HG03565 (cell line): Measurements from ENCODE around the gene PI4KB.
"Not testable (repeated sequence)": the region's sequence is repeated elsewhere in the genome, so short reads cannot be mapped to it uniquely, and the experiment has no call there.

Source experiments
- ATAC-seq: cut with Tn5 transposase; IDR thresholded peaks from one replicate; pipeline ENCODE4 v1.9.1; 2021; ENCODE audit warnings: mild to moderate bottlenecking, moderate library complexity; ENCODE audit not compliant: unreplicated experiment

Gene PI4KB

GRCh38 chr1:151327223-151327902, at the start of gene PI4KB:
TSS of gene PI4KB (minus strand) at chr1:151327416. CDS start at chr1:151316481, 10,935 bp downstream.
- peak; percentile 65 for ATAC-seq

- ATAC-seq = no peak
Observed at GRCh38 chr1:151373196-151373595, 46.0 kb upstream of the PI4KB start.

- no peak for ATAC-seq
Observed at GRCh38 chr1:151372058-151372934, 45.1 kb upstream of the PI4KB start, which contains the start of gene SELENBP1. TSS of gene SELENBP1 (minus strand) at chr1:151372705. CDS start at chr1:151372641, 64 bp downstream.

GRCh38 chr1:151371370-151372057, 44.3 kb upstream of the PI4KB start:
- no peak for ATAC-seq

GRCh38 chr1:151370211-151370911, 43.1 kb upstream of the PI4KB start:
- ATAC-seq = no peak

GRCh38 chr1:151369621-151370048, 42.4 kb upstream of the PI4KB start:
- ATAC-seq = no peak

GRCh38 chr1:151369302-151369610, 42.0 kb upstream of the PI4KB start:
- no peak for ATAC-seq

- no peak for ATAC-seq
Observed at GRCh38 chr1:151368393-151369301, 41.4 kb upstream of the PI4KB start.

GRCh38 chr1:151367658-151368392, 40.6 kb upstream of the PI4KB start:
- ATAC-seq = no peak

GRCh38 chr1:151364996-151365395, 37.8 kb upstream of the PI4KB start:
- no peak for ATAC-seq

- ATAC-seq = no peak
Observed at GRCh38 chr1:151362308-151363155, 35.3 kb upstream of the PI4KB start.

- ATAC-seq = no peak
Observed at GRCh38 chr1:151361883-151362282, 34.7 kb upstream of the PI4KB start.

- no peak for ATAC-seq
Observed at GRCh38 chr1:151356696-151357095, 29.5 kb upstream of the PI4KB start.

GRCh38 chr1:151352021-151352718, 25.0 kb upstream of the PI4KB start:
- no peak for ATAC-seq

GRCh38 chr1:151350323-151350722, 23.1 kb upstream of the PI4KB start:
- ATAC-seq = not testable (repeated sequence)

- no peak for ATAC-seq
Observed at GRCh38 chr1:151347523-151348246, 20.5 kb upstream of the PI4KB start.
